ENCODE measurements around the gene PTPRH.

Gene PTPRH

DNA sequence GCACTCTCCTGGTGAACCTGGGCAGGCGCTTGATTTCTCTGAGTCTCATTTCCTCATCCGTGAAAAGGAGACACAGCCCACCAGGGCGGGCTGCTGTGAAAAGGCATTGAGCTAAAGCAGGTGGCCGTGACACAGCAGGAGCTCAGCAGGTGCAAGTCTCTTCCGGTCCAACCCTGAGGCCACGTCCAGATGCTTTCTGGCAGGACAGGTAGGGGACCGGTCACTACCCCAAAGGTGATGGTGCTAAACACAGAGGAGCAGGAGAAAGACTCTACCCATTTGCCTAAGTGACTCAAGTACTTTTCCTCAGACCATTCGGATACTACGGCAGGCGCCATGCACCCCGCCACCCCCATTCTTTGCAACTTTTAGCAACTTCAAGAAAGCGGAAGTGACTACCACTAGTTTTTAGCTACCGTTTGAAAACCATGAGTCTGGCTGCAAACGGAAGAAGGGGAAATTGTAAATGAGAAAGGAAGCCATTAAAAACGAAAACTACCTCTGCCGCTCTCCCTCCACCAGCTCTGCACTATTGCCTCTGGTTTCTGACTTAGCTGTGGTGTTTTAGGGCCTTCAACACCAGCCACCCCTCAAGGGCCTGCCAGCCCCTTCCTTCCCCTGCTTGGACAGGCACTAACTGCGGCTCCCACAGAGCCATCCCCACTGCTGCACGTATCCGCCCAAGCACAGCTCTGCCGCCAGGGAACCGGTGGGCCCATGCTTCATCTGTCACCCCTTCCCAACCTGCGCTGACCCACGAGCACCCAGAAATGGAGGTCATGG is 44.7 kb upstream of the PTPRH start:
- TF ChIP-seq, protein P1, sequence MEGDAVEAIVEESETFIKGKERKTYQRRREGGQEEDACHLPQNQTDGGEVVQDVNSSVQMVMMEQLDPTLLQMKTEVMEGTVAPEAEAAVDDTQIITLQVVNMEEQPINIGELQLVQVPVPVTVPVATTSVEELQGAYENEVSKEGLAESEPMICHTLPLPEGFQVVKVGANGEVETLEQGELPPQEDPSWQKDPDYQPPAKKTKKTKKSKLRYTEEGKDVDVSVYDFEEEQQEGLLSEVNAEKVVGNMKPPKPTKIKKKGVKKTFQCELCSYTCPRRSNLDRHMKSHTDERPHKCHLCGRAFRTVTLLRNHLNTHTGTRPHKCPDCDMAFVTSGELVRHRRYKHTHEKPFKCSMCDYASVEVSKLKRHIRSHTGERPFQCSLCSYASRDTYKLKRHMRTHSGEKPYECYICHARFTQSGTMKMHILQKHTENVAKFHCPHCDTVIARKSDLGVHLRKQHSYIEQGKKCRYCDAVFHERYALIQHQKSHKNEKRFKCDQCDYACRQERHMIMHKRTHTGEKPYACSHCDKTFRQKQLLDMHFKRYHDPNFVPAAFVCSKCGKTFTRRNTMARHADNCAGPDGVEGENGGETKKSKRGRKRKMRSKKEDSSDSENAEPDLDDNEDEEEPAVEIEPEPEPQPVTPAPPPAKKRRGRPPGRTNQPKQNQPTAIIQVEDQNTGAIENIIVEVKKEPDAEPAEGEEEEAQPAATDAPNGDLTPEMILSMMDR (IDR thresholded peaks at IDR 0.05; ENCODE audit: insufficient read depth, missing control alignments) = no peak
- FAIRE-seq (no peak), DNase-seq (ENCODE audit: insufficient read length, low spot score) (no peak)

DNA sequence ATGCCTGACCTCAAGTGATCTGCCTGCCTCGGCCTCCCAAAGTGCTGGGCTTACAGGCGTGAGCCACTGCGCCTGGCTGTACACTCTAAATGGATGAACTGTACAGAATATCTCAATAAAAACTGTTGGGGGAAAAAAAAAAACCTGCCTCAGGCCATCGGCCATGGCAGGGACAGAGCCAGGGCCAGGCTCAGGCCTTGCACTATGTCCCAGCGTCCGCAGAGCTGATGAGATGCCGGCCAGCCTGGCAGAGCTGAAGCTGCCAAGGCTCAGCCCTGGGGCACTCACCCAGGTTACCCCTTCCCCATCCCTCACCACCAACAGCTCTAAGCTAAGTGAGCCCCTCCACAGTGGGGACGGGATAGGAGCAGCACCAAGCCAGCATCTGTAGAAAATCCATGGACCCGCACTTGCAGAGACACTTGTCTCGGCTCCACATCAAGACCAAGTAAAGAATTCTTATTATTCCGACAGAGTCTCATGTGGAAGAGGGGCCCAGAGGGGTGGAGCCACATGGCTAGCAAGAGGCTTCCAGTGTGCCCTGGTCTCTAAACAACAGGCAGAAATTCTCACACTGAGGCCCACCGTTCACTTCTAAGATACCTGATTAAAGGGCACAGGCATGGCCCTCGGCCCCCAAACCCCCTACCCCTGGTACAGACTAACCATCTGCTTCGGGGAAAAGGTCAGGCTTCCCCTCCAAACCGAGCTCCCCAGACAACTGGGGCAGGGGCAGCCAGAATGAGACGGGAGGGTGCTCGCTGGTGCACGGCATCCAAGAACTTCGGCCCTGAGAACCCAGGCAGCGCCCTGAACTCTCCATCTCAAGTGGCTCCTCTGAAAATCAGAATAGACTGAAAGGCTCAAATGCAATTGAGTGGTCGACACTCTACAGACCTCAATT is 43.7 kb upstream of the PTPRH start:
- TF ChIP-seq, protein P1 (IDR thresholded peaks at IDR 0.05; ENCODE audit: insufficient read depth, missing control alignments) = no peak
- DNase-seq (ENCODE audit: insufficient read length, low spot score) = no peak
- no peak for FAIRE-seq

- DNase-seq (ENCODE audit: insufficient read length, low spot score) = no peak
- TF ChIP-seq, protein P1 (IDR thresholded peaks at IDR 0.05; ENCODE audit: insufficient read depth, missing control alignments) = no peak
- no peak for FAIRE-seq
Observed at GRCh38 chr19:55251341-55252081, 42.2 kb upstream of the PTPRH start.

GRCh38 chr19:55250262-55251036 is 41.1 kb upstream of the PTPRH start:
- TF ChIP-seq, protein P1 (IDR thresholded peaks at IDR 0.05; ENCODE audit: insufficient read depth, missing control alignments) = no peak
- DNase-seq (ENCODE audit: insufficient read length, low spot score) = no peak
- no peak for FAIRE-seq

GRCh38 chr19:55249841-55250240 is 40.5 kb upstream of the PTPRH start:
- DNase-seq (ENCODE audit: insufficient read length, low spot score) (no peak), FAIRE-seq (no peak)
- TF ChIP-seq, protein P1 (IDR thresholded peaks at IDR 0.05; ENCODE audit: insufficient read depth, missing control alignments) = no peak

DNA sequence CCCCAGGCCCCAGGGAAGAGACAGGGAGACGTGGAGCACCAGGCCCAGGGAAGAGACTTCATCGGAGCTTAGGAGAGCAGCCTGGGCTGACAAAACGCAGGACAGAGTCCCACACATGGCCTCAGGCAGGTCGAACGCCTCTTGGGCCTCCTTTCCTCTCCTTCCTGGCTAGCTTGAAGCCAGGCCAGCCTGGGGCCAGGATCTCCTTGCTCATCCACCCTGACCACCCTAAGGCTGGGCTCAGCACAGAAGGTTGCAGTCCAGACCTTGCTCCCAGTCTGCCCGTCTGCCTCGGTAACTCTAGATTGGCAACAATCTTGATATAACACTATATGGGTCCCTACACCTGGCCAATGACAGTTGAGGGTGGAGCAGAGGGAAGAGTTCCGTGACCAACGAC is 39.4 kb upstream of the PTPRH start:
- TF ChIP-seq, protein P1 (IDR thresholded peaks at IDR 0.05; ENCODE audit: insufficient read depth, missing control alignments) = no peak
- no peak for DNase-seq (ENCODE audit: insufficient read length, low spot score)
- no peak for FAIRE-seq

Measured in D721Med (cell line).